COLO668 (cell line): ENCODE results near the gene PHF19.

Experiments
- DNase-seq: peaks from one replicate; lab custom pipeline; 2025; ENCODE audit not compliant: unreplicated experiment; lab: John Stamatoyannopoulos, UW

Gene PHF19

DNA sequence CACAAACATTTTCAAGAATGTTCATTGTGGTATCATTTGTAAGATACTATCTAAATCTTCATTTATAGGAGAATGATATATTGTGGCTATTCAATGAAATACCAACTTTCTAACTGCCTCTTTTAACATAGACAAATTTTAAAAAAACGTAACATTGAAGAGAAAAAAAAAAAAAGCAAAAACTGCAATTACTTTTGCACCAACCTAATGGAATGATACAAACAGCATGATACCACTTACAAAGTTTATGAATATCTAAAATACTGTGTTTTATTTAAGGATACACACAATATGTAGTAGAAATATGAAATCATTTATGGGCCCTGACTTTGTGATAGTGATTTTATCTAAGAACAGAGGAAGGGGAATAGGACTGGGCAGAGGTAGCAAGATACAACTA, 58.4 kb downstream of the PHF19 start:
- no peak for DNase-seq

DNA sequence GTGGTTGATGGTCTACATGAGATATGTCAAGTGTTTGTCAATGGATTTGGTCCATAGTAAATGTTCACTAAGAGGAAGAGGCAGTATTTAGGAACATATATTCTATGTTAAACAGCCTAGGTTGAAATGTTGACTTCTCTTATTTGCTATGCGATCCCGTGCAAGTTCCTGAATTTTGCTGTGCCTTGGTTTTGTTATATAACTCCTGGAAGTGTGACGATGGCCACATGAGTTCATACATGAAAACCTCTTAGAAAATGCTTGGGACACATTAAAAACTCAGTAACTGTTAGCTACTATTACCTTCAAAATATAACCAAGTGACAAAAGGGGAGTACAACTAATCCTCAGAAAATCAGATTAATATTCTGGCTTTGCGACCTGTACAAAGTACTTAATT, 61.9 kb downstream of the PHF19 start:
- DNase-seq = no peak

DNA sequence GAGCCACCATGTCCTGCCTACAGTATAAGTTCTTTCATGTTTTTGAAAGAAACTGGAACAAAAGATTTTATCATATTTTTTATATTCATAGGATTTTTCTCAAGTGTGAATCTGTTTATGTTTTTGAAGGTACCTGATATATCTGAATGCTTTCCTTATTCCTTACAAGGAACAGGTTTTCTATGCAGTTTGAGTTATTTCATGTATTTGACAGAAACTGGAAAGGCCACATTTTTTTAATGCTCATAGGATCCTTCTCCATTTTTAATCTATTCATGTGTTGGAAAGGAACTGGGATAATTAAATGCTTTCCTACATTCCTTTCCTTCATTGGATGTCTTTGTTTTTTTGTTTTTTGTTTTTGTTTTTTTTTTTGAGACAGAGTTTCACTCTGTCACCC, 68.1 kb downstream of the PHF19 start:
- no peak for DNase-seq

GRCh38 chr9:120807607-120808379, 69.2 kb downstream of the PHF19 start:
- DNase-seq = no peak
